IPS DF 4.7 (cell line): ENCODE results near the gene UNC93B1.

Experiments used
- DNase-seq: peaks from one replicate; pipeline ENCODE4 v3.0.0-alpha.2; 2013; ENCODE audit warnings: low spot score; ENCODE audit errors: extremely low read depth

UNC93B1 gene

GRCh38 chr11:68003846-68004550, at the start of gene UNC93B1:
UNC93B1 (minus strand) TSS chr11:68004097; CDS start chr11:68004043, 54 bp downstream.
- DNase-seq = no peak

- no peak for DNase-seq
Measured at GRCh38 chr11:68053117-68053516, 49.2 kb upstream of the UNC93B1 start.

- no peak for DNase-seq
Measured at GRCh38 chr11:68052137-68052873, 48.4 kb upstream of the UNC93B1 start.

- DNase-seq = no peak
Measured at GRCh38 chr11:68051191-68052136, 47.6 kb upstream of the UNC93B1 start.

- no peak for DNase-seq
Measured at GRCh38 chr11:68050371-68050841, 46.5 kb upstream of the UNC93B1 start.

- DNase-seq = no peak
Measured at GRCh38 chr11:68049509-68050370, 45.8 kb upstream of the UNC93B1 start.

- no peak for DNase-seq
Measured at GRCh38 chr11:68048681-68049508, 45.0 kb upstream of the UNC93B1 start.

- DNase-seq = no peak
Measured at GRCh38 chr11:68047437-68048290, 43.8 kb upstream of the UNC93B1 start.

- DNase-seq = no peak
Measured at GRCh38 chr11:68044898-68045351, 41.0 kb upstream of the UNC93B1 start.

GRCh38 chr11:68044145-68044813, 40.4 kb upstream of the UNC93B1 start:
- no peak for DNase-seq

GRCh38 chr11:68043349-68044144, 39.6 kb upstream of the UNC93B1 start:
- no peak for DNase-seq

- DNase-seq = no peak
Measured at GRCh38 chr11:68043029-68043348, 39.1 kb upstream of the UNC93B1 start.

- DNase-seq = no peak
Measured at GRCh38 chr11:68042219-68043028, 38.5 kb upstream of the UNC93B1 start.

GRCh38 chr11:68041617-68042218, 37.8 kb upstream of the UNC93B1 start:
- no peak for DNase-seq

- no peak for DNase-seq
Measured at GRCh38 chr11:68040957-68041591, 37.2 kb upstream of the UNC93B1 start.
